GM18861 (cell line): ENCODE results near the gene RANBP9.

Experiments
- ATAC-seq: cut with Tn5 transposase; IDR thresholded peaks from one replicate; pipeline ENCODE4 v1.9.1; 2021; ENCODE audit not compliant: unreplicated experiment

Gene RANBP9

DNA sequence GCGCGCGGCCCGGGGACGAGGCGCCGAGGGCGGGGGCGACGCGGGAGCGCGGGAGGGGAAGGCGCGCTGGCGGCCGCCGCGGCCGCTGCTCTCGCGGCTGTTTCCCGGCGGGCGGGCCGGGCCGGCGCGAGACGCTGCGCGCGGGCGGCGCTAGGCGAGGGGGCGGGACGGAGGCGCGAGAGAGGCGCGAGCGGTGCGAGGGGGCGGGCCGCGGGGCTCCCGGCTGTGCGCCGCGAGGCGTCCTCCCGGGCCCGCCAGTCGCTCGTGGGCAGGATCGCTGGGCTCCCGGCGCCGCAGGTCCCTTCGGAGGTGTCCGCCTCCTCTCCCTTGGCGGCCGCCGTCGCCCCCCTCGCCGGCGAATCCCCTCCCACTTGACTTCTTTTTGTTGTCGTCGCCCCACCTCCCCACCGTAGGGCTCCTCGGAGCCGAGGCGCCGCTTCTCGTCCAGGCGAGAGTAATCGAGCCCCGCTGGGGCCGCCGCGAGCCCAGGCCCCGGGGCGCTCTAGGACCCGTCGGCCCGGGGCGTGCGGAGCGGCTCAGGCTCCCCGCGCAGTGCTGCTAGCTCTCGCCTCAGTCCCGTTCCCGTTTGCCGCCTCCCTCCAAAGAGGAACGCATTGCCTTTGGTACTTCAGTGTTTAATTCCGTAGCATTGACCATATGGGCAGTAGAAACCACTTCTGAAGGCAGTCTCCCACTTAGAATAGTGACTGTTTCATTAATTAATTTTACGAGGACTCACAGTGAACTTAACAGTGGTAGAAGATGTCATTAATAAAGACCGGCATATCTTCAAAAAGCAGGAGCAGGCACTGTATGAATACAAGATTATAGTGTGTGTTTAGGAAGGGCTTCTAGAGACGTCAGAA is at the start of gene RANBP9:
RANBP9 (minus strand) TSS at position 103 of the 866 bp plus-strand sequence. CDS start 330 bp downstream, outside the sequence.
- ATAC-seq = peak; percentile 62

DNA sequence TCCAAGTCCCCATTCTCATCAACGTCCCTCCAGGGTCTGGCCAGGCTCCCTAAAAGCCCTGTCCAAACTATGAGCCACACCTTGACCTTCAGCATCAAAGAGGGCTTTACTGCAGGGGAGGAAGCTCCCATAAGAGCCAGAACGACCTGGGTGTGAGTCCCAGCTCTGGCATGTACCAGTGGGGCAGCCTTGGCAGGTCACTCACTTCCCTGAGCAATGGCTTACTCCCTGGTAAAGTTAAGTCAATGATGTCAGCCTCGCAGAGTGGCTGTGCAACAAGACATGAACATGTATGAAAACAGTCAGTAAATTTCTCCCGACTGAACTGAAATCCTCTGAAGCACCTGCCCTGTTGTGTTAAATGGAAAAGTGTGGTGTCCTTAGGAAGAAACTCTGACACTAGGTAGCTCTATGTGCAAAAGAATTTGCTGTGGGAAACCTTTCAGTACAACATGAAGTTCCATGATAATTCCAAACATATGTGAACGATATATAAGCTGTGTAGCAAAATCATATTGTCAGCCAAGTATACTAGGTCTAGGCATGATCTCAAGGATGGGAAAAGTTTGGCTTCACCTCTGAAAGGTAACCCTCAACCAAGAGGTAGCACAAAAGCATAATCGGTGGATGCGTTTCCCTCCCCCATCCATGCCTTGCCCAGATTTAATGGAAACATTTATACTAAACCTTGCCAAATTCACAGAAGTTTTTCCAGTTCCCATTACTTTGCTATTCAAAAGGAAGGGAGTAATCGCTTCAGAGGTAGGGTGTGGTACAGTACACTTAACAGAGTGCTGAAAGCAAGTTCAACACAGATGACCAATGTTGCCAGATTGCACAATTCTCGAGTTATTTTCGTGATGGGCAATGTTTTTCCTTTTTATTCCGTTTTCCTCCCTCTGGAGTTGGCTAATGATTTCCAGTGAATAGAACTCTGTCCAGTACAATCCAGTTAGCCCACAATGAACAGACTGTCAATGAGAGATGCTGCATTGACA is 49.0 kb upstream of the RANBP9 start:
- ATAC-seq = no peak

DNA sequence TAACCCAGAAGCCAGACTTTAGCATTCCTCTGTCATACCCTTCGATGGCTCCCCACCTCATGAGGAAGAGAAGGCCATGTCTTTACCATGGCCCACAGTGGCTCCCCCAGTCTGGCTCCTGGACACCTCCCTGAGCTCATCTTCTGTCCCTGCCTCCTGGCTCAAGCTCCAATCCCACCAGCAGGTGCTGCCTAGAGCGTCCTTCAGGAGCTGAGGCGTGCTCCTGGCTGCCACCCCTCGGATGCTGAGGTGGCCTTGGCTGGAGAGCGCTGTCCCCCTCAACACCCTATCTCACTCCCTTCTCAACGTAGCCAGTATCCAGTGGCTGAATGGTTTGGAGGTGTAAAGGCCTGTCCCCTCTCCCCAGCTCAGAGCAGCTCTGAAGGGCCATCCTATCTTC is 47.4 kb upstream of the RANBP9 start:
- ATAC-seq = no peak

DNA sequence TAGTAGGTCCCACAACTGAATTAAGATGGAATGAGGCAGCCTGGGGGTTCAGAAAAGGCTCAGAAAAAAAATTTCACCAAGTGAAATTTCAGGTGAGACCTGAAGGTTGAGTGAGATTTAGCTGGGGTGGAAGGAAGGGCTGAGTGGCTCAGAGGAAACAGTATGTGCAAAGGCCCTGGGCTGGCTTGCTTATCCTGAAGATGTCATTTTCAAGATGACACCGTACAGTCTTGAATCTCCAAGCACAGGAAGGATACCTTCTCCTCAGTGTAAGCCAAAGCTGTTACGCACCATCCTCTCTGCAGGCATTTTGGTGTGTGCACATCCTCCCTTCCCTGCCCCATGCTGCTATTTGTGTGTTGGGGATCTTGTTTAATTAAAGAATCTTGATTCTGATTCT is 43.0 kb upstream of the RANBP9 start:
- no peak for ATAC-seq

DNA sequence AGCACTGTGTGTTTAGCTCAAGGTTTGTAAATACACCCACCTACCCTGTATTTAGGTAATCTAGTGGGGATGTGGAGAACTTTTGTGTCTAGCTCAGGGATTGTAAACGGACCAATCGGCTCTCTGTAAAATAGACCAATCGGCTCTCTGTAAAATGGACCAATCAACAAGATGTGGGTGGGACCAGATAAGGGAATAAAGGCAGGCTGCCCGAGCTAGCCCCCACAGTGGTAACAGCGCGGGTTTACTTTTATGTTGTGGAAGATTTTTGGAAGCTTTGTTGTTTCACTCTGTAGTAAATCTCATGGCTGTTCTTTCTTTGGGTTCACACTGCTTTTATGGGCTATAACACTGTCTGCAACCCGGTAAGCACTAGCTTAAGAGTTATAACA is 32.1 kb upstream of the RANBP9 start:
- ATAC-seq = no peak

DNA sequence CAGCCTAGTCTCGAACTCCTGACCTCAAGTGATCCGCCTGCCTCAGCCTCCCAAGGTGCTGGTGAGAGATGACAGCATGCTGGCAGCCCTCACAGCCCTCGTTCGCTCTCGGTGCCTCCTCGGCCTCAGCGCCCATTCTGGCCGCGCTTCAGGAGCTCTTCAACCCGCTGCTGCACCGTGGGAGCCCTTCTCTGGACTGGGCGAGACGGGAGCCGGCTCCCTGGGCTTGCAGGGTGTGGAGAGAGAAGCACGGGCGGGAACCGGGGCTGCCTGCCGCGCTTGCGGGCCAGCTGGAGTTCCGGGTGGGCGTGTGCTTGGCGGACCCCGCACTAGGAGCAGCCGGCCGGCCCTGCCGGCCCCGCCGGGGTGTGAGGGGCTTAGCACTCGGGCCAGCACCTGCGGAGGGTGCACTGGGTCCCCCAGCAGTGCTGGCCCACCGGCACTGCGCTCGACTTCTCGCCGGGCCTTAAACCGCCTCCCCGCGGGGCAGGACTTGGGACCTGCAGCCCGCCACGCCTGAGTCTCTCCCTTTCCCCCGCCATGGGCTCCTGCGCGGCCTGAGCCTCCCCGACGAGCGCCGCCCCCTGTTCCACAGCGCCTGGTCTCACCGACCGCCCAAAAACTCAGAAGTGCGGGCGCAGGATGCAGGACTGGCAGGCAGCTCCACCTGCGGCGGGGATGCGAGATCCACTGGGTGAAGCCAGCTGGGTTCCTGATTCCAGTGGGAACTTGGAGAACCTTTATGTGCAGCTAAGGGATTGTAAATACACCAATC is 31.5 kb upstream of the RANBP9 start:
- no peak for ATAC-seq

GRCh38 chr6:13741365-13741764 is 29.7 kb upstream of the RANBP9 start:
- ATAC-seq = no peak

- ATAC-seq = no peak
These were observed 23.4 kb upstream of the RANBP9 start for GRCh38 chr6:13735031-13735430.

DNA sequence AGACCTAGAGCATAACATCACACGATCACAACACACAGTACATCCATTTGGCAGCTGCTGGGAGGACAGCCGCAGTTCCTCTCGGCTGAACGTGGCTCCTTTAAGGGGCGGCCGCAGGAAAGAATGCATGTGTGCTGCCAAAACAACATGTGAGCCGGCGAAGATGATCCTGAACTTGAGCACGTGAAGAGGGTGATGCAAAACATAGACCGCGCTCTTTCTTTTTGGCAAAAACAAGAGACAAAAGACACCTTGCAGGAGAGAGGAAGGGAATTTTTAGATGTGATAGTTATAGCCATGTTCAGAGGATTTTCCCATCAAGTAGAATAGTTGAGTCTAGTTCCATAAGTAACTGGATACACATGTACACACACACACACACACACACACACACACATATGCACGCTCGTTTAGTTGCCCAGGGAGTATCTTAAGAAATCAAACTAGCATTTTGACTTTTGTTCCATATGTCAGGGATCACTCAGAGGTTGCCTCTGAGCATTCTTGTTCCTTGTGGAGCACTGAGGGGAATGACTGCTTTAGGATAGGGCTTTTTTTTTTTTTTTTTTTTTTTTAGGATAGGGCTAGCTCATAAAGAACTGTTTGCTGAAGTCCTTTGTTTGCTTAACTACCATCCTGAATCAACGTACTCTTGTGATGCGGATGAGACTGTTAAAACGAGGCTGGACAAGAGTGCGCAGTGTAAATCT is 21.7 kb upstream of the RANBP9 start:
- no peak for ATAC-seq

- no peak for ATAC-seq
These were observed 19.1 kb upstream of the RANBP9 start for GRCh38 chr6:13730704-13731103.

- ATAC-seq = no peak
These were observed 18.3 kb upstream of the RANBP9 start for GRCh38 chr6:13729891-13730290.

DNA sequence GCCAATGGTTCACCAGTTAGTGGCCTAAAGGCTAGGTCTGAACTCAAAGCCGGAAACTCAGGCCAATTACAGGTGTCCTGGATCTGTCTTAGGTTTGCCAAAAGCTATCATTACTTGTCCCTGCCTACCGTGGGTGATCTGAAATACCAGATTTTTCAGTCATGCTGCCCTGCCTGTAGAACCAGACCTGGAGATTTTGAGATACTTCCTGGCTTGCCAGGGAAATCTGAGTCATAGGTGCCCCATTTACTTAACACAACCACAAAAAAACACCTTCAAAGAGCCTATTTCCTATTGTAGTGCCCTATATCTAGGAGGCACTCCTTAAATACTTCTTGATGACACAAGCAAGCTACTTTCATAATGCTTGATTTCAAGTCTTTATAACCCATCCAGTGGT is 13.9 kb upstream of the RANBP9 start:
- ATAC-seq = no peak

- no peak for ATAC-seq
These were observed 13.4 kb upstream of the RANBP9 start for GRCh38 chr6:13725052-13725451.

DNA sequence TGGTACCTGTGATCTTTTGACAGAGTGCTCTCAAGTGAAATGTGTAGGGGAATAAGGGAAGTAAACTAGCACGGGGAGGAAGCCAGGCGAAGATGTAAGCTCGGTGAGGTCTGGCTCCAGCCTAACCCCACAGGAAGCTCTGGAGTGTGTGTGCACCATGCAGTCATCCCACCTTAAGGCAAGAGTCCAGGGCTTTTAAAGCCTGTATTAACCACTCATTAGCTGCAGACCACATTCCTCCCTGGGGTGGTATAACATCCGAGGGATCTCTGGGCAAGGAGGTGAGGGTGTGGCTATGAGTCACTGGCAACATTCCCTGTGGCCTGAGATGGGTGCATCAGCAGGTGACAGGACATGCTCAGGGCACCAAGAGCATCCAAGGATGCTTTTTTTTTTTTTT is 12.5 kb upstream of the RANBP9 start:
- no peak for ATAC-seq

- ATAC-seq = no peak
These were observed 11.2 kb upstream of the RANBP9 start for GRCh38 chr6:13722880-13723279.

- no peak for ATAC-seq
These were observed 6.5 kb upstream of the RANBP9 start for GRCh38 chr6:13718123-13718458.

- no peak for ATAC-seq
These were observed 5.3 kb upstream of the RANBP9 start for GRCh38 chr6:13716955-13717295.

DNA sequence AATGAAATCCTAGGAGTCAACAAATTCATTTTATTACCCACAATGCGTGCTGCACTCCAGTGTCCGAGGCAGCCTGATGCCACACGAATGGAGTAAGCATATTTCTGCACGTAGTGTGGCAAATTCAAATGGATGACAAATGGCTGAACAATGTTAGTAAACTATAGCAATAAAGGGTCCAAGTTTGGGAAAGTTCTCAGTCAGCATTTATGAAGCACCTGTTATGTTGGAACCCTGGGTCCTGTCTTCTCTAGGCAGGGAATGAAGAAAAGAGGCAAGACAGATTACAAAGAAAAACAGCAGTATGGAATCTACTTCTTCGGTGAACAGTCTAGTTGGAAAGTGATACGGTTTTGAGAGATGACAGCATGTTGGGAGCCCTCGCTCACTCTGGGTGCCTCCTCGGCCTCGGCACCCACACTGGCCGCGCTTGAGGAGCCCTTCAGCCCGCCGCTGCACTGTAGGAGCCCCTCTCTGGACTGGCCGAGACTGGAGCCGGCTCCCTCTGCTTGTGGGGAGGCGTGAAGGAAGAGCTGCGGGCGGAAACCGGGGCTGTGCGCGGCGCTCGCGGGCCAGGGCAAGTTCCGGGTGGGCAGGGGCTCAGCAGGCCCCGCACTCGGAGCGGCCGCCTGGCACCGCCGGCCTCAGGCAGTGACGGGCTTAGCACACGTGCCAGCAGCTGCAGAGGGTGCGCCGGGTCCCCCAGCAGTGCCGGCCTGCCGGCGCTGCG is 4.8 kb upstream of the RANBP9 start:
- ATAC-seq = no peak

DNA sequence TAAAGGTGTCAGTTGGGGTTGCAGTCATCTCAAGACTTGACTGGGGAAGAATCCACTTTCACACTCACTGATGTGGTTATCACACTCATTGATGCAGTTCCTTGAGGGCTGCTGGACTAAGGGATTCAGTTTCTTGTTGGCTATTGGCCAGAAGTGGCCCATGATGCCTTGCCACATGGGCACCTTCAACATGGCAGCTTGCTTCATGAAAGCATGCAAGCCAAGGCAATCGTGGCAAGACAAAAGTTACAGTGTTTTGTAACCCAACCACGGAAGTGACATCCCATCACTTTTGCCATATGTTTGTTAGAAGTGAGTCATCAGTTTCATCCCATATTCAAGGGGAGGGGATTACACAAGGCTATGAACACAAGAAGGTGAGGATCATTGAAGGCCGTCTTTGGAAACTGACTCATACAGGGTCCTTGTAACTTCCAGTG is 3.8 kb upstream of the RANBP9 start:
- ATAC-seq = no peak

DNA sequence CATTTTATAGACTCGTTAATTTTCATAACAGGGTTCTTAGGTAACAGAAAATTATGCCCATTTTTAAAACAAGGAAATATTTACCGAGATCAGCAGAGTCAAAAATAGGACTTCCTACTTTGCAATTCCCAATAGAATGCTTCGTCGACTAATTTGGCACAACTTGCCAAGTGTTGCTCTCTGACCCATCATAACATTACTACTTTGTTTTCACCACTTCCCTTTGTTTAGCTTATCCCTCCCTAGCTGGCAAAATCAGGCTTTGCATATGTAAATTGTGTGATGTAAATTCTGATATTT is 914 bp upstream of the RANBP9 start:
- no peak for ATAC-seq
